Posterior vena cava (tissue), 2 donors: ENCODE measurements around the gene CRACR2B. TPM values are rescaled to one million over a fixed set of nuclear protein-coding genes. Genes with fewer than 3 reads are reported as not detected.

ENCODE experiments used
- DNase-seq: peaks from one replicate; pipeline ENCODE4 v3.0.0-alpha.2; 2020; ENCODE audit warnings: low spot score
- intact Hi-C, 2 donors: fragments of 100-400 bp; cut with DNase I; formaldehyde crosslinking; loops; one replicate each; pipeline versions ENCODE4 v1.14.1 to v1.14.2; 2022 to 2023
- total RNA-seq, 2 donors: library from RNA; stranded (reverse); fragmentation: NEBNext Ultra II Directional; extraction: Animal tissue kit (Norgen Biotek cat#: 25700); gene quantifications; one replicate each; pipeline ENCODE4 v1.2.1, GENCODE V29; 2021
- donor health status: DM: yes; HTN: yes; CAD: no.
- donor health status: DM: yes; HTN: yes; CAD: no.

Gene CRACR2B
- total RNA-seq, 2 donors from 2014 or later = 3.5 to 4.3 TPM

GRCh38 chr11:858762-859339 is 31.1 kb downstream of the CRACR2B start:
- intact Hi-C loops = no loop called here
- no peak for DNase-seq

DNA sequence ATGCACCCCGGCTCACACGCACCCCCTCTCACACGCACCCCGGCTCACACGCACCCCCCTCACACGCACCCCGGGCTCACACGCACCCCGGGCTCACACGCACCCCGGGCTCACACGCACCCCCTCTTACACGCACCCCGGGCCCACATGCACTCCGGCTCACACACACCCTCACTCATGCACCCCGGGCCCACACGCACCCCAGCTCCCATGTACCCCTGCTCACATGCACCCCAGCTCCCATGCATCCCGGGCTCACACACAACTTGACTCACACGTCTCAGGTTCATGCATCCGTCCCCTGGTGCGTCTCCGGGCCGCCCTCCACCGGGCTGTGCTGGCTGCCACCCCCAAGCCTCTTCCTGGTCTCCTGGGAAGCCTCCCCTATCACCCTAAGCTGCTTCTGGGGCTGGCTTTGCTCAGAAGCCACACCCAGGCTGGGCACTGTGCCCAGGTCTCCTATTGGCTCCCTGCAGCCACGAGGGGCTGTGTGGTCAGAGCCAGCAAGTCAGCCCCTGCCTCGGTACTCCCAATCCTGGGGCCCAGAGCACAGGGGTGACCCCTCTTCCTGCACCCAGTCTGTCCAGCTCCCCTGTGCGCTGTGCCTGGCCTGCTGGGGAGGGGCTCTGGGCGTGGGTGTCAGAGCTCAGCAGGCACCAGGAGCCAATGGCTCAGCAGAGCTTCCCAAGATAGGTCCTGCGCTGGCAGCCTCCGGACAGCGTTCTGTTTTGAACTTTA is 31.8 kb downstream of the CRACR2B start:
- intact Hi-C loops = loop anchor here in 1 of 2 donors (10.0 kb wide), 1 partner anchor 185 kb away; no protein-coding TSS in a partner anchor
- peak; percentile 94 for DNase-seq

DNA sequence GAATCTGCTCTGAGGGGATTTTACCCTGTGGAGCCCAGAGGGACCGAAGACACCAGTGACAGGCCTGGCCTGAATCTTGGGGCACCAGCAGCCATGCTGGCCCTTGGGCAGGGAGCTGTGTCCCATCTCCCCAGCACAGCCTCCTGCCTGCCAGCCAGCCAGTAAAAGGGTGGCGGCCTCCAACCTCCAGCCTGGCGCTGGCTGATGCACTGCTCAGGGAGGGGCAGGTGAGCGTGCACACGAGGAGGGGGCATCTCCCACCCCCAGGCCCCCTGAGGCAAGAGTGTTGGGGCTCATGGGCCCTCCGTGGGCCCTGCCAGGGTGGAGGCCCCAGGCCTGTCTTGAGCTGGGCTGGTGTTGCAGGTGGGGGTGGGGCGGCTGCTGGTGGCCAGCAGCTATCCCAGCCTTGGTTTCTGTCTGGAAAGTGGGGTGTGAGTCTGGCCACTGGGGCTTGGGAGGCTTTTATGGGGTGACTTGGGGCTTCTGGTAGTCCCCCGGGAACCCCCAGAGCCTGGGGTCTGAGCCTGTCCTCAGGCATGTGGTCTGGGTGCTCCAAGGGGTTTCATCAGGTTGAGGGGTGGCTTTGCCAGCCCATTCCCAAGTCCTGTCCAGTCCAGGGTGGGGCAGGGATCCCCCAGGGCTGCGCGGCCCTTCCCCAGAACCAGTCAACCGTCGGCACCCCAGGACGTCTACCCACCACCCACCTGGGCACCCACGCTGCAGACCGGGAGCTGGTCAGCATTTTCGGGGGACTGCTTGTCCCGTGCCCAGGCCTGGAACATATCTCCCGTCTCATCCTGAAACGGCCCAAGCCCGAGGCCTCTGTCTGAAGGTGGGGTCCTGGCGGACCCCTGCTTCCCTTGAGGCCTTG is 32.8 kb downstream of the CRACR2B start:
- intact Hi-C loops = loop anchor here in 1 of 2 donors (10.0 kb wide), 1 partner anchor 184 kb away; no protein-coding TSS in a partner anchor
- DNase-seq = no peak

- DNase-seq = no peak
Observed at GRCh38 chr11:861105-861479, 33.4 kb downstream of the CRACR2B start.

GRCh38 chr11:862081-862661 is 34.5 kb downstream of the CRACR2B start:
- intact Hi-C loops = loop anchor here in 1 of 2 donors (10.0 kb wide), 1 partner anchor 183 kb away; no protein-coding TSS in a partner anchor
- no peak for DNase-seq

More at GRCh38 chr11:861105-861479, 33.4 kb downstream of the CRACR2B start:
- intact Hi-C loops = loop anchor here in 1 of 2 donors (10.0 kb wide), 1 partner anchor 184 kb away; no protein-coding TSS in a partner anchor

GRCh38 chr11:862696-863022 is 34.9 kb downstream of the CRACR2B start:
- intact Hi-C loops = loop anchor here in 1 of 2 donors (10.0 kb wide), 1 partner anchor 182 kb away; no protein-coding TSS in a partner anchor
- DNase-seq = no peak

DNA sequence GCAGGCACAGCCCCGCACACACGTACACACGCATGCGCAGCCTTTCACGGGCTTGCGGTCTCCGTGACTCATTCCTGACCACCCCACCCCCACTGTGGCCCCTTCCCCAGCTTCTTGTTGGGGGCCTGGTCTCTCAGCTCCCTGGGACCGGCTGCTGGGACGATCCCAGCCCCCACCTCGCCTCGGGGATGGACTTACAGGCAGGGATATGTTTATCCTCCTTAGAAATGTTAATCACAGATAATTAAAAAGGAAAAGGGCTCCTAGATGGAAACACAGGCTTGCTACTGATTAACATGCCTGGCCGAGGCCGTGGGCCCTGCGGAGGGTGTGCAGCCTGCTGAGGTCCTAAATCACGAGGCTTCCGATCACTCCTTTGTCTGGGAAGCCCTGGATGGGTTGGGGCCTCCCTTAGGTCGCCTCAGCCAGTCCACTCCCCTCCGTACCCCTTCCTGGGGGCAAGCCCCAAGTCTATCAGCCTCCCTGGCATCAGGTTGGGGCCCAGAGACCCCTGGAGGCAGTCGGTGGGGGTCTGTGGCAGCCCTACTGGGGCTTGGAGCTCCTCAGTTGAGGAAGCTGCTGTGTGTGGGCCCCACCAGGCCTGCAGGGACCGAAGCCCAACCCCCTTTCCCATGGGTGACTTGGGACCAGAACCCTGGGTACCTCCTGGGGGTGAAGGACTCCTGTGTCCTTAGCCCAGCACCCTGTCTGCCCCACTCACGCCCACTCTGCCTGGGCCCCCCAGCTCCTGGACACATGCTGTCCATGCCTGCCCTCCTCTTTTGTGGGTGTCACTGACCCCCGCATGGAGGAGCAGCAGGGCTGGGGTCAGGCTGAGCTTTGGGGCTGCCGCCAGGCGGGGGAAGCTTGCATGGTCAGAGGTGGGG is 35.5 kb downstream of the CRACR2B start:
- DNase-seq = no peak
- intact Hi-C loops = loop anchor here in 1 of 2 donors (10.0 kb wide), 1 partner anchor 182 kb away; no protein-coding TSS in a partner anchor

DNA sequence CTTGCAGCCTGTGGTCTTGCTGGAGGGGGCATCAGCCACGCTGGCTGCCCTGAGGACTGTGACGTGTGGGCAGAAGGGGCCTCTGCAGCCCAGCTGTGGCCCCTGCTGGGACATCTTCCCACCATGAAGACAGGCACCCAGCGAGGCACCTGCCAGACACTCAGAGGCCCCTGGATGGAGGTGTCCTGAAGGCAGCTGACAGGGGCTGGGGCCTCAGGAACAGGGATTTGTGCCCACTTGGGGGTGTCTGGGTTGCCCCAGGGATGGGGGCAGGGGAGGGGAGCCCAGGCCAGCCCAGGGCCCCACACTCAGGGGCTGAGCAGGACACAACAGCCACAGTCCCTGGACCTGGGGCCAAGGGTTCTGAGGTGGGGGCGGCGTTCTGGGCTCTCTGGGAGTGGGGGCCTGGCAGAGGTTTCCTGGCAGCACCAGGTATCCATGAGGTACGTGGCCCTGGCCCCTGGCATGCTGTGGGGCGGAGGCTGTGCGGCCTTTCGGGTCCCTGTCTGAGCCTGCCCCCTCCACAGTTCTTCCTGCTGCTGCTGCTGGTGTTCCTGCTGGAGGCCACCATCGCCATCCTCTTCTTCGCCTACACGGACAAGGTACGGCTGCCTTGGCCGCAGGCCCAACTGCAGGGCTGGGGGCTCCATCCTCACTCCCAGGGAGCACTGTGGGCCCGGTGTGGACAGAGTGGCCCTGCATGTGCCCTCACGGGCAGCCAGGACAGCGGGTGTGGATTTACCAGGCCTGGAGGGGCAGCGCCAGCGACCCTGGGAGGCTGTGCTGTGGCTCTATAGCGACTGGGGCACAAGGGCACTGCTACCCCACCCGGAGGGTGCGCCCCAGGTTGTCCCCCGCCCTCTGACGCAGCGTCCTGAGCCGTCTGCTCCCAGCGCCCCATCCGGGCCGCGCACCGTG is 36.5 kb downstream of the CRACR2B start:
- intact Hi-C loops = loop anchor here in 1 of 2 donors (10.0 kb wide), 1 partner anchor 181 kb away; no protein-coding TSS in a partner anchor
- no peak for DNase-seq

- no peak for DNase-seq
- intact Hi-C loops = loop anchor here in 1 of 2 donors (10.0 kb wide), 1 partner anchor 180 kb away; no protein-coding TSS in a partner anchor
Observed at GRCh38 chr11:864898-865297, 37.2 kb downstream of the CRACR2B start.

- intact Hi-C loops = loop anchor here in 1 of 2 donors (10.0 kb wide), 1 partner anchor 179 kb away; no protein-coding TSS in a partner anchor
- no peak for DNase-seq
Observed at GRCh38 chr11:865462-866430, 38.0 kb downstream of the CRACR2B start.

DNA sequence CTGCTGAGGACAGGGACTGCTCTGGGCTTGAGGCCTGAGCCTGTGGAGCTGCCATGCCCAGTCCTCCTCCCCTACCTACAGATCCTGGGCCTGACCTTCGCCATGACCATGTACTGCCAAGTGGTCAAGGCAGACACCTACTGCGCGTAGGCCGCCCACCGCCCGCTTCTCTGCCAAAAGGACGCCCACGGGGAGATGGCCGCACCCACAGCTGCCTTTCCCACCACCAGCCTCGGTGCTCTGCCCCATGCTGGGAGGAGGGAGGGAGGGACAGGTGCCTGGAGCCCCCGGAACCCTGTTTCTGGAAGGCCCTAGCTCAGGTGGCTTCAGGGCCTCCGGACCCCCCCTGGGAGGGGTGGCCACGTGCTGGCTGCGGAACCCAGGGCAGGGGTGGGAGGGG is 38.8 kb downstream of the CRACR2B start:
- intact Hi-C loops = loop anchor here in 1 of 2 donors (10.0 kb wide), 1 partner anchor 178 kb away; no protein-coding TSS in a partner anchor
- DNase-seq = no peak

DNA sequence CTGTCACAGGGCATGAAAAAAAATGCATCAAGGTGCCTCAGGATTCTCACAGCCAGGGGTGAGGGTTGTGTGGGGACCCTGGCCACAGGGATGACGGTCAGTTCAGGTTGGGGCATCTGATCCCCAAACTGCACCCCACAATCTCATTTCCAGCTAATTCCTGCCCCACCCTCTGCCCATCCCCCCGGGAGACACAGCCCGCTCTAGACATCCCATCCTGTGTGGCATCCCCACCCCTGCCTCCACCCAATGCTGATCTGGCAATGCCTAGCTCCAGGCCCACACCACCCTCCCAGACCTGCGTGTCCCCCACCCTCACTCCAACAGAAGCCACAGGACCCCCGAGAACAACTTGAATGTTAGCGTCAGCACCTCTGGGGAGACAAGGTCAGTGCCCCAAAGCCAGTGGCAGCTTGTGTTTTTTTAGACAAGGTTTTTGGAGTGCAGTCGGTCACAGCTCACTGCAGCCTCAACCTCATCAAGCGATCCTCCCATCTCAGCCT is 40.2 kb downstream of the CRACR2B start:
- intact Hi-C loops = loop anchor here in 1 of 2 donors (10.0 kb wide), 1 partner anchor 177 kb away; no protein-coding TSS in a partner anchor
- DNase-seq = no peak

DNA sequence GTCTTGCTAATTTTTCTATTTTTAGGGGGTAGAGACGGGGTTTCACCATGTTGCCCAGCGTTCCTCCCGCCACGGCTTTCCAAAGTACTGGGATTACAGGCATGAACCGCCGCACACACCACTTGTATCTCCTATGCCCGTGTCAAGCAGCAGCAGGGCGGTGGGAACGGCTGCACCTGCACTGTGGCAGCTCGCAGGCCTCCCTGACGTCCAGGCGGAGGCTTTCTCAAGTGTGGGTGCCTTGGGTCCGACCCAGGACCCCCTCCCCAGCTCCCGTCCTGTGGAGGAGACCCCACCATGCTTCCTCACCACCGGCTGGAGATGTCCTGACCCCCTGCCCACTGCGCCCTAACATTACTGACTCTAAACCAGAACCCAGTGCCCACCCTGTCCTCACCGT is 40.7 kb downstream of the CRACR2B start:
- intact Hi-C loops = loop anchor here in 1 of 2 donors (10.0 kb wide), 1 partner anchor 176 kb away; no protein-coding TSS in a partner anchor
- DNase-seq = no peak

- intact Hi-C loops = loop anchor here in 1 of 2 donors (10.0 kb wide), 1 partner anchor 176 kb away; no protein-coding TSS in a partner anchor
- no peak for DNase-seq
Observed at GRCh38 chr11:868802-869201, 41.1 kb downstream of the CRACR2B start.

DNA sequence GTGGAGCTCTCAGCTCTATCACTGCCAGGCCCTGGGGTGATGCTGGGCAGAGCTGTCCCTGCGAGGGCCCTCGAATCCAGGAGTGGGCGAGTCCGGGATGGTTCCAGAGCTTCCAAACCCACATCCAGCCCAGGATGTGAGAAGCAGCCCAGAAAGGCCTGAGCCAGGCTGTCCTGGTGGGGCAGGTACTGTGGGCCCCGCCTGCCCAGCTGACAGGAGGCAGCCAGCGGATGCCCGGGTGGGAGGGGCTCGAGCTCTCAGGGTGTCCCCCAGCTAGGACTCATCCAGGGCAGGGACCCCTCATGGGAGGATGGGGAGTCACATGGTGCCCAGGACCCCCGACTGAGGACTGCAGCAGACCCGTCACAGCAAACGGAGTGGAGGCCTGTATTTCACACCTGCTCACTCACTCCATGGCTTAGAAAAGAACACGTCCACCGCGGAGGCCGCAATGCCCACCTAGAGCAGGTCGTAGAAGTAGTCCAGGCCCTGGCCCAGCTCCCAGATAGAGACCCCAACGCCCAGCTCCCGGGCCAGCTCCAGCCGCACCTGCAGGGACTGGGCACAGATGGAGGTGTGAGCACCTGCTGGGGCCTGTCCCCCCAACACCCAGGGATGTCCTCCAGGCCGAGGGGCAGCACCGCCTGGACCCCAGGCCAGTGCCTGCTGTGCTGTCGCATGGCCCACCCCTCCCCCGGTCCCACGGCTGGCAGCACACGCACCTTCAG is 41.8 kb downstream of the CRACR2B start:
- intact Hi-C loops = loop anchor here in 1 of 2 donors (10.0 kb wide), 1 partner anchor 175 kb away; no protein-coding TSS in a partner anchor
- DNase-seq = no peak
